ENCODE data around the gene KIF3A.

Gene KIF3A

GRCh38 chr5:132644177-132644576, 93.2 kb downstream of the KIF3A start:
- no peaks in the 10 kb centered on the region for H4K20me1 ChIP-seq (ENCODE audit: insufficient read depth, low read length, poor library complexity, severe bottlenecking)
- no peaks in the 10 kb centered on the region for H3K27me3 ChIP-seq (ENCODE audit: insufficient read depth, low read length, poor library complexity, severe bottlenecking)
- H3K9ac ChIP-seq (ENCODE audit: low read depth, low read length, poor library complexity, severe bottlenecking): no peak overlapping the region
- H3K9me2 ChIP-seq (replicated peaks; ENCODE audit: low read depth, low read length): no peaks in the 10 kb centered on the region
- no peak overlapping the region for H3K4me3 ChIP-seq (ENCODE audit: low read length, poor library complexity, severe bottlenecking)
- no peaks in the 10 kb centered on the region for H3K79me2 ChIP-seq (ENCODE audit: insufficient read depth, low read length)
- H3K4me1 ChIP-seq (ENCODE audit: insufficient read depth, low read length, poor library complexity, severe bottlenecking): peaks cover 30% of the 10 kb centered on the region
- TF ChIP-seq CTCF (conservative IDR thresholded peaks at IDR 0.05; ENCODE audit: low read length): no peak
- H2AFZ ChIP-seq (ENCODE audit: low read length): no peak overlapping the region
- peaks cover 6% of the 10 kb centered on the region; the same call in 1 of the 2 replicates for H3F3A ChIP-seq (ENCODE audit: low read depth)
- H3K4me2 ChIP-seq (ENCODE audit: low read depth, low read length, poor library complexity, severe bottlenecking): no peak overlapping the region
- no peaks in the 10 kb centered on the region for H3K9me3 ChIP-seq (ENCODE audit: insufficient read depth, low read depth, low read length)
- H3K36me3 ChIP-seq (ENCODE audit: insufficient read depth, low read length): no peaks in the 10 kb centered on the region
